AG09319 (cell line): ENCODE data around the gene PRDM16.

Source experiments
- DNase-seq: peaks from one replicate; pipeline ENCODE4 v3.0.0-alpha.2; 2010; ENCODE audit warnings: low read depth; ENCODE audit errors: extremely low read depth
- CTCF ChIP-seq: IDR thresholded peaks from 2 replicates; pipeline ENCODE4 v1.5.1; 2011; ENCODE audit warnings: low read depth, mild to moderate bottlenecking, inconsistent platforms, low read length, moderate library complexity

The PRDM16 gene

GRCh38 chr1:3470650-3471355 is 401.8 kb downstream of the PRDM16 start:
- no peak for DNase-seq
- TF ChIP-seq CTCF, result no peak

- DNase-seq, result no peak
- peak; percentile 48 for TF ChIP-seq CTCF
Measured at GRCh38 chr1:3471356-3472087, 402.5 kb downstream of the PRDM16 start.

GRCh38 chr1:3472088-3472850 is 403.3 kb downstream of the PRDM16 start:
- no peak for TF ChIP-seq CTCF

GRCh38 chr1:3472906-3473305 is 403.9 kb downstream of the PRDM16 start:
- no peak for DNase-seq
- no peak for TF ChIP-seq CTCF

More at GRCh38 chr1:3472088-3472850, 403.3 kb downstream of the PRDM16 start:
- no peak for DNase-seq

GRCh38 chr1:3473381-3473844 is 404.4 kb downstream of the PRDM16 start:
- DNase-seq, result peak; percentile 56
- TF ChIP-seq CTCF, result no peak

- DNase-seq, result no peak
- no peak for TF ChIP-seq CTCF
Measured at GRCh38 chr1:3474016-3474415, 405.0 kb downstream of the PRDM16 start.
